GM21619 (cell line): ENCODE measurements around the gene SYNPO.

Source experiments
- ATAC-seq: cut with Tn5 transposase; IDR thresholded peaks from one replicate; pipeline ENCODE4 v1.9.1; 2021; ENCODE audit not compliant: unreplicated experiment

SYNPO gene

GRCh38 chr5:150607991-150608390, 32.5 kb upstream of the SYNPO start:
- no peak for ATAC-seq

GRCh38 chr5:150608991-150609390, 31.5 kb upstream of the SYNPO start:
- no peak for ATAC-seq

GRCh38 chr5:150609843-150610584, 30.4 kb upstream of the SYNPO start:
- ATAC-seq: no peak

- no peak for ATAC-seq
These were observed 29.4 kb upstream of the SYNPO start for GRCh38 chr5:150611026-150611425.

GRCh38 chr5:150612405-150612804, 28.1 kb upstream of the SYNPO start:
- ATAC-seq: no peak

GRCh38 chr5:150612905-150613670, 27.4 kb upstream of the SYNPO start:
- no peak for ATAC-seq

- ATAC-seq: no peak
These were observed 26.3 kb upstream of the SYNPO start for GRCh38 chr5:150613991-150614660.

GRCh38 chr5:150614661-150615060, 25.8 kb upstream of the SYNPO start:
- ATAC-seq: no peak

GRCh38 chr5:150615141-150615699, 25.2 kb upstream of the SYNPO start:
- no peak for ATAC-seq

- ATAC-seq: no peak
These were observed 24.4 kb upstream of the SYNPO start for GRCh38 chr5:150616024-150616470.

GRCh38 chr5:150616506-150616905, 24.0 kb upstream of the SYNPO start:
- no peak for ATAC-seq

GRCh38 chr5:150618163-150618562, 22.3 kb upstream of the SYNPO start:
- no peak for ATAC-seq

- no peak for ATAC-seq
These were observed 21.7 kb upstream of the SYNPO start for GRCh38 chr5:150618588-150619281.

- no peak for ATAC-seq
These were observed 20.9 kb upstream of the SYNPO start for GRCh38 chr5:150619359-150620230.

- ATAC-seq: no peak
These were observed 19.2 kb upstream of the SYNPO start for GRCh38 chr5:150621301-150621700.

GRCh38 chr5:150622157-150622556, 18.3 kb upstream of the SYNPO start:
- ATAC-seq: no peak

GRCh38 chr5:150623152-150623877, 17.1 kb upstream of the SYNPO start:
- no peak for ATAC-seq

GRCh38 chr5:150623878-150624216, 16.6 kb upstream of the SYNPO start:
- ATAC-seq: no peak
